Measurements from ENCODE around the gene SMG9.
"Not testable (repeated sequence)": the region's sequence is repeated elsewhere in the genome, so short reads cannot be mapped to it uniquely, and the experiment has no call there.

Gene SMG9

GRCh38 chr19:43692385-43692784 lies 62.4 kb downstream of the SMG9 start:
- no peak for DNase-seq (ENCODE audit: low read depth)

- no peak for DNase-seq (ENCODE audit: low read depth)
These were observed 63.0 kb downstream of the SMG9 start for GRCh38 chr19:43691755-43692154.

DNA sequence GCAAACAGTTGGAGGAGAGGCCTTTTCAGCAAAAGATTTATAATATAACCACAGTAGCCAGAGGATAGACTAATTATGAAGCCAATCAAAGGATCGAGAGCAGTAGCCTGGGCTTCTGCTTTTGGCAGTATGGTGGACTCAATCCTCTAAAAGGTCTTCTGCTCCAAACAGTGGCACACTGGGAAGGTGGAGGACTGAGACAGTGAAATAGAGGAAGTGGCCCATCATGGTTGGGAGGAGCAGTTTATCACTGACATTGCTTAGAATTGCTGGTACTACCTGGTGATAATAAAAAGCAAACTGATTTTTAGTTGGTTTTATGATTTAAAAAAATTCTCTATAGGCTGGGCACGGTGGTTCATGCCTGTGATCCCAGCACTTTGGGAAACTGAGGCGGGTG lies 63.9 kb downstream of the SMG9 start:
- DNase-seq (ENCODE audit: low read depth), result no peak

DNA sequence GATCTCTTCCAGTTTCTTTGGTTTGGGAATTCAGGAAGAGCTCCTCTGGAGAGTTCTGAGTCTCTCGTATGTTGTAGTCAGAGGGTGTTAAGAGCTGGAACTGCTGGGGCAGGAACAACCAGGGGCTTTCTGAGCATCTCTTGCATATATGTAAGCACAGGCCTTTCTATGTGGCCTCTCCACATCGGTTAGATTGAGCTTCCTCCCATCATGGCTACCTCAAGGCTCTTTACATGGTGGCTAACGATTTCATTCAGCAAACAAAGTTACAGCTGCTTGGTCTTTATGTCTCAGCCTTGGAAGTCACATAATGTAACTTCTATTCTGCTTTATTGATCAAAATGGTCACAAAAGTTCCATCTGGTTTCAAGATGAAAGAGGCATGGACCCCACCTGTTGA lies 64.3 kb downstream of the SMG9 start:
- no peak for DNase-seq (ENCODE audit: low read depth)

DNA sequence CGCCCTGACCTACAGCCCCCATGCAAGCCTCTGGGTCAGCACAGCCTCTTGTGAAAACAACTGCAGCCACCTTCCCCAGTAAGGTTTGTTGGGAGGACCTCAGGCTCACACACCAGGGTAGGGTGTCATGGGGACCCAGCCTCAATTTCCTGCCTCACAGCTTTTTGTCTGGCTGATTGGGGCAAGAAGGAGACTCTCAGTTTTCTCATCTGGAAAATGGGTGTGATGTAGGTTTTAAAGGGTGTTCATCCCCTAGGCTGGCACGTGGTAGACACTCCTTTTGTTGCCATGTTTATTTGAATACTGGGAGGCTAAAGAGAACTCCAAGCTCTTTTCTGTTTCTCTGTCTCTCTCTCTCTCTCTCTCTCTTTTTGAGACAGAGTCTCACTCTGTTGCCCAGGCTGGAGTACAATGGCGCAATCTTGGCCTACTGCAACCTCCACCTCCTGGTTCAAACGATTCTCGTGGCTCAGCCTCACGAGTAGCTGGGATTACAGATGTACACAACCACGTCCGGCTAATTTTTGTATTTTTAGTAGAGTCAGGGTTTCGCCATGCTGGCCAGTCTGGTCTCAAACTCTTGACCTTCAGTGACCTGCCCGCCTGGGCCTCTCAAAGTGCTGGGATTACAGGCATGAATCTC lies 66.6 kb downstream of the SMG9 start:
- no peak for DNase-seq (ENCODE audit: low read depth)

- DNase-seq (ENCODE audit: low read depth), result no peak
These were observed 67.1 kb downstream of the SMG9 start for GRCh38 chr19:43687660-43687997.

- no peak for DNase-seq (ENCODE audit: low read depth)
These were observed 70.4 kb downstream of the SMG9 start for GRCh38 chr19:43684326-43684725.

- DNase-seq (ENCODE audit: low read depth), result no peak
These were observed 70.9 kb downstream of the SMG9 start for GRCh38 chr19:43683905-43684304.

GRCh38 chr19:43682824-43683661 lies 71.7 kb downstream of the SMG9 start:
- no peak for DNase-seq (ENCODE audit: low read depth)

- not testable (repeated sequence) for DNase-seq (ENCODE audit: low read depth)
These were observed 72.5 kb downstream of the SMG9 start for GRCh38 chr19:43682269-43682668.

DNA sequence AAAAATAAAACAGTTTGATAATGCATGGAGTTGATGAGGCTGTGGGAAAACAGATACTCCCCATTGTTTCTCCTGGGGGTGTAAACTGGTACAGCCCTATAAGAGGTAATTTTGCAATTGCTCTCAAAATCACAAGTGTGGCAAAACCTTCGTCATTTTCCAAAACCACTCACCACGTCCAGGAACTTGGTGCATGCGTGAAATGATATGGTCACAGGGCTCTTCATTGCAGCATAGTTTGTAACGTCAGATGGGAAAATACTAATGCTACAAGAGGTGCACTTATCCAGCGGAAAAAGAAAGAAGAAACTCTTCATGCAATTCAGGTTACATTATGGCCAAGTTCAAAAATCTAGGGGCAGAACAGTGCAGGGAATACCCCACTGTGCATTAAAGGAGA lies 72.9 kb downstream of the SMG9 start:
- no peak for DNase-seq (ENCODE audit: low read depth)

GRCh38 chr19:43678512-43679261 lies 76.1 kb downstream of the SMG9 start:
- no peak for DNase-seq (ENCODE audit: low read depth)
